ENCODE data around the gene KMT5C.

Gene KMT5C

DNA sequence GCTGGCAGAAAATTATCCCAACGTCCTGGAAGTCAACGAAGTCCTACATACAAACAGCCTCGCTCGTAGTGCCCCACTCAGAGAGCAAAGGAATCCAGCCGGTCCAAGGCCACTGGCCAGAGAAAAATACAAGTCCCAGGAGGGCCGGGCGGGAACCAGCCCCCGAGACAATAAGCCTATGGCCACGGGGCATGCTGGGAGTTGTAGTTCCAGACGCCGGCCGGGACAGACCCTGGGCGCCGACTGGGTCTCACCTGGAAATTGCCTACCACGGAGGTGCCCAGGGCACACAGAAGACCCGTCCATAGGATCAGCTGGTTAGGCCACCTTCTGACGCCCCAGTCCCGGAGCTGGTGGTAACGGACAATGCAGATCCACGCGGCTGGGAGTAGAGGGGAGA lies 19.9 kb upstream of the KMT5C start:
- intact Hi-C loops (cut with DNase I; ENCODE audit: low total_unique reads): no loop called here
- Histone ChIP-seq H3K4me1 (no peaks in the 10 kb centered on the region), H3K36me3 (no peaks in the 10 kb centered on the region), H3K4me3 (no peak overlapping the region), H3K9me3 (no peaks in the 10 kb centered on the region), H3K27me3 (peaks cover 0 to 33% of the 10 kb centered on the region in 2 donors), H3K27ac (no peak overlapping the region)
- DNase-seq: no peak
- TF ChIP-seq, protein P1, sequence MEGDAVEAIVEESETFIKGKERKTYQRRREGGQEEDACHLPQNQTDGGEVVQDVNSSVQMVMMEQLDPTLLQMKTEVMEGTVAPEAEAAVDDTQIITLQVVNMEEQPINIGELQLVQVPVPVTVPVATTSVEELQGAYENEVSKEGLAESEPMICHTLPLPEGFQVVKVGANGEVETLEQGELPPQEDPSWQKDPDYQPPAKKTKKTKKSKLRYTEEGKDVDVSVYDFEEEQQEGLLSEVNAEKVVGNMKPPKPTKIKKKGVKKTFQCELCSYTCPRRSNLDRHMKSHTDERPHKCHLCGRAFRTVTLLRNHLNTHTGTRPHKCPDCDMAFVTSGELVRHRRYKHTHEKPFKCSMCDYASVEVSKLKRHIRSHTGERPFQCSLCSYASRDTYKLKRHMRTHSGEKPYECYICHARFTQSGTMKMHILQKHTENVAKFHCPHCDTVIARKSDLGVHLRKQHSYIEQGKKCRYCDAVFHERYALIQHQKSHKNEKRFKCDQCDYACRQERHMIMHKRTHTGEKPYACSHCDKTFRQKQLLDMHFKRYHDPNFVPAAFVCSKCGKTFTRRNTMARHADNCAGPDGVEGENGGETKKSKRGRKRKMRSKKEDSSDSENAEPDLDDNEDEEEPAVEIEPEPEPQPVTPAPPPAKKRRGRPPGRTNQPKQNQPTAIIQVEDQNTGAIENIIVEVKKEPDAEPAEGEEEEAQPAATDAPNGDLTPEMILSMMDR (IDR thresholded peaks at IDR 0.05): no peak

DNA sequence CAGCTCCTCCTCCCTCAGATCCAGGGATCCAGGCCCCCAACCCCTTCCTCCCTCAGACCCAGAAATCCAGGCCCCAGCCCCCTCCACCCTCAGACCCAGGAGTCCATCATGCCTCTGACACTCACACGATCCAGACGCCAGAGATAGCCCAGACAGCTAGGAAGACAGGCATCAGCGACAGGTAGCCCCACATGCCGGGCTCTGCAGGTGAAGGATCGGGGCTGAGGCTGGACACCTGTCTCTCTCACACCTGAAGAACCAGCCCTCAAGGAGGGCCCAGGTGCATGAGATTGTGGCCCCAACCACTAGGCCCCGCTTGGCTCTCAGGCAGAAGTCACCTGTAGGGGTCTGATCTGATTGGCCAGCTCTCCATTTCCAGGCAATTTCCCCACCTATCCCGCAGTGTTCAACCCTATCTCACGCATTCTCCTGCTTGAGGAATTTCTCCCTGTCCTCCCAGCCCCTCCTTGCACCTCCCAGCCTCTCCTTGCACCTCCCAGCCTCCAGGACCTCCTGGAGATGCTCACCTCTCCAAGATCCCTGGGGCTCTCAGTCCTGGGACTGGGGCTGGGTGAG lies 18.7 kb upstream of the KMT5C start:
- Histone ChIP-seq H3K4me1 (no peaks in the 10 kb centered on the region), H3K27me3 (peaks cover 0 to 44% of the 10 kb centered on the region in 2 donors), H3K36me3 (no peaks in the 10 kb centered on the region), H3K9me3 (no peaks in the 10 kb centered on the region), H3K27ac (no peak overlapping the region), H3K4me3 (no peak overlapping the region)
- TF ChIP-seq, protein P1 (IDR thresholded peaks at IDR 0.05): no peak
- no peak for DNase-seq
- intact Hi-C loops (cut with DNase I; ENCODE audit: low total_unique reads): no loop called here

DNA sequence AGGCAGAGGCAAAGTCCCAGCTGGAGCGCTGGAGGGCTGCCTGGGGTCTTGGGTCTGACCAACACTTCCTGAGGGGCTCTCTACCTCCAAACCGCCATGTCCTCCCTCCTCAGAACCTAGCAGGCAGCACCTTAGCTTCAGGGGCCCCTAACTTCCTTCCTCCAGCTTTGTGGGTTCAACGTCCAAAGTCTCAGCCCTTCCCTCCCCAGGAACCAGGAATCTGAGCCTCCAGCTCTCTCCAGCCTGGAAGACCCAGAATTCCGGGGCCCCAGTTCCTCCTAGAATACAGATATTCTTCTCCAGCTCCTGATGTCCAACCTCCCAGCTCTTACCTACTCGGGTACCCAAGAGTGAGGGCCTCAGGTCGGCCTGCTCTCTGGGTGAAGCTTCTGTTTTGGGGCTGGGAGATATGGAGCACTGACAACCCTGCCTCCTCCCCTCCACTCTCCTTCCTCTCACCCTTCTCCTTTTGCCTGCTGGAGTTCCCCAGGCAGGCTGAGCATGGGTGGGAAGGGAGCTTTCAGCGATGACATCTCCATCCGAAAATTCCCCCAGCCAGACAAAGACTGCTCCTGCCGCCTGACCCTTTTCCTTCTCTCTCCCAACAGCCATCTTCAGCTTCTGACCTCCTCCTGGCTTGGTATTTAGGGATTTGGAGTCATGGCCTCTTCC lies 18.1 kb upstream of the KMT5C start:
- no peak for DNase-seq
- Histone ChIP-seq H3K4me3 (no peak overlapping the region), H3K4me1 (no peaks in the 10 kb centered on the region), H3K27me3 (peaks cover 0 to 44% of the 10 kb centered on the region in 2 donors), H3K9me3 (no peaks in the 10 kb centered on the region), H3K36me3 (no peaks in the 10 kb centered on the region), H3K27ac (no peak overlapping the region)
- intact Hi-C loops (cut with DNase I; ENCODE audit: low total_unique reads): no loop called here
- TF ChIP-seq, protein P1 (IDR thresholded peaks at IDR 0.05): no peak

DNA sequence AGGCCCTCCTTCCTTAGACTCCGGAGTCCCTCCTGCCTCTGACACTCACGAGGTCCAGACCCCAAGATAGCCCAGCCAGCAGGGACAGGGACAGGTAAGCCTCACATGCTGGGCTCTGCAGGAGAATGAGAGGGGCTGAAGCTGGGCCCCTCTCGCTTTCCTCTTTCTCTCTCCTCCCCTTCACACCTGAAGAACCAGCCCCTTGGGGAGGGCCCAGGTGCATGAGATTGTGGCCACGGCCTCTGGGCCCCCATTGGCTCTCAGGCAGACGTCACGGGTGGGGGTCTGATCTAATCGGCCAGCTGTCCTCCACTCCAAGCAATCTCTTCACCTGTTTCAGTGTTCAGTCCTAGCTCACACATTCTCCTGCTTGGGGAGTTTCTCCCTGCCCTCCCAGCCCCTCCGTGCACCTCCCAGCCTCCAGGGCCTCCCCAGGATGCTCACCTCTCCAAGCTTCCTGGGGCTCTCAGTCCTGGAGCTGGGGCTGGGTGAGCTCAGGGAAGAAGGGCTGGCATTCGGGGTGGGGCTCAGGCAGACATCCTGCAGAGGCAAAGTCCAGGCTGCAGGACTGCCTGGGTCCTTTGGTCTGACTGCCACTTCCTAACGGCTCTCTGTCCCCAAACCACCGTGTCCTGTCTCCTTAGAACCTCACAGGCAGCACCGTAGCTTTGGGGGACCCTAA lies 17.3 kb upstream of the KMT5C start:
- no peak for DNase-seq
- Histone ChIP-seq H3K4me3 (no peak overlapping the region), H3K27ac (no peak overlapping the region), H3K9me3 (no peaks in the 10 kb centered on the region), H3K27me3 (peaks cover 0 to 44% of the 10 kb centered on the region in 2 donors), H3K36me3 (no peaks in the 10 kb centered on the region), H3K4me1 (peaks cover 0 to 3% (median 0%) of the 10 kb centered on the region in 4 donors)
- intact Hi-C loops (cut with DNase I; ENCODE audit: low total_unique reads): no loop called here
- TF ChIP-seq, protein P1 (IDR thresholded peaks at IDR 0.05): no peak

DNA sequence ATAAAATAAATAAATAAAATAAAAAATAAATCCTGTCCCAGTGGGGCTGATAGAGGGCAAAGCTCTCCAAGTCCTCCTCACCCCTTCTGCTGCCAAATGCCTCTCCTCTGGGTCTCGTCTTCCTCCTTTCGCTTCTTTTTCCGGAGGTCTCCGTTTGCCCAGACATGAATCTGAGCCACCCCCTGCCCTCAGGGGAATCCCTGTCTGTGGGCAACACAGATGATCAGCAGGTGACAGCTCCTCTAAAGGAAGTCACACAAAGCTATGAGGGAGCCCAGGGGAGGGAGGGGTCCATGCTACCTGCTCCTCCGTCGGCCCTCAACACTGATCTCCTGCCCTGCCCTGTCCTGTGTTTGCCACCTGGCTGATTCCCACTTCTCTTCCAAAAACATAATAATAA lies 15.0 kb upstream of the KMT5C start:
- peaks cover 0 to 8% (median 1%) of the 10 kb centered on the region in 4 donors for H3K4me1 ChIP-seq
- peaks cover 0 to 44% of the 10 kb centered on the region in 2 donors for H3K27me3 ChIP-seq
- intact Hi-C loops (cut with DNase I; ENCODE audit: low total_unique reads): no loop called here
- TF ChIP-seq, protein P1 (IDR thresholded peaks at IDR 0.05): no peak
- no peaks in the 10 kb centered on the region for H3K36me3 ChIP-seq
- no peak overlapping the region for H3K27ac ChIP-seq
- no peak overlapping the region for H3K4me3 ChIP-seq
- DNase-seq: no peak
- no peaks in the 10 kb centered on the region for H3K9me3 ChIP-seq

All from tibial artery (tissue), 4 donors.